Measurements from ENCODE around the gene GNGT2.

DNA sequence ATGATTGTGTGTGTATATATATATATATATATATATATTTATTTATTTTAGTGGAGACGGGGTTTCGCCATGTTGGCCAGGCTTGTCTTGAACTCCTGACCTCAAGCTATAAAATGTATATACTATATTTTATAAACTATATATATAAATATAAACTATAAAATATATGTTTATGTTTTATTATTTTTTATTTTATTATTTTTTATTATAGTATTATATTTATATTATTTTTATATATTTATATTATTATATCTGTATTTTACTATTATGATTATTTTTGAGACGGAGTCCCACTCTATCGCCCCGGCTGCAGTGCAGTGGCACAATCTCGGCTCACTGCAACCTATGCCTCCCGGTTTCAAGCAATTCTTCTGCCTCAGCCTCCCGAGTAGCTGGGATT lies 30.7 kb upstream of the GNGT2 start:
- TF ChIP-seq POLR2A (IDR thresholded peaks at IDR 0.05; ENCODE audit: low read depth) (no peak), CTCF (IDR thresholded peaks at IDR 0.05) (no peak), POLR2AphosphoS5 (IDR thresholded peaks at IDR 0.05) (no peak)
